Inflammatory macrophage (primary cell): ENCODE measurements around the gene AKR7A2.

Experiments used
- DNase-seq, 2 donors: peaks; one replicate each; pipeline ENCODE4 v3.0.0-alpha.2; 2020 to 2022
- total RNA-seq, 18 experiments: gene quantifications; one replicate each; lab custom pipeline; 2026; ENCODE audit warnings: mixed read lengths in 6 of 18, inconsistent platforms in 2 of 18; lab: John Stamatoyannopoulos, UW

The AKR7A2 gene
- 29.9 to 136 (median 66.8) reads per million in 18 experiments for total RNA-seq

DNA sequence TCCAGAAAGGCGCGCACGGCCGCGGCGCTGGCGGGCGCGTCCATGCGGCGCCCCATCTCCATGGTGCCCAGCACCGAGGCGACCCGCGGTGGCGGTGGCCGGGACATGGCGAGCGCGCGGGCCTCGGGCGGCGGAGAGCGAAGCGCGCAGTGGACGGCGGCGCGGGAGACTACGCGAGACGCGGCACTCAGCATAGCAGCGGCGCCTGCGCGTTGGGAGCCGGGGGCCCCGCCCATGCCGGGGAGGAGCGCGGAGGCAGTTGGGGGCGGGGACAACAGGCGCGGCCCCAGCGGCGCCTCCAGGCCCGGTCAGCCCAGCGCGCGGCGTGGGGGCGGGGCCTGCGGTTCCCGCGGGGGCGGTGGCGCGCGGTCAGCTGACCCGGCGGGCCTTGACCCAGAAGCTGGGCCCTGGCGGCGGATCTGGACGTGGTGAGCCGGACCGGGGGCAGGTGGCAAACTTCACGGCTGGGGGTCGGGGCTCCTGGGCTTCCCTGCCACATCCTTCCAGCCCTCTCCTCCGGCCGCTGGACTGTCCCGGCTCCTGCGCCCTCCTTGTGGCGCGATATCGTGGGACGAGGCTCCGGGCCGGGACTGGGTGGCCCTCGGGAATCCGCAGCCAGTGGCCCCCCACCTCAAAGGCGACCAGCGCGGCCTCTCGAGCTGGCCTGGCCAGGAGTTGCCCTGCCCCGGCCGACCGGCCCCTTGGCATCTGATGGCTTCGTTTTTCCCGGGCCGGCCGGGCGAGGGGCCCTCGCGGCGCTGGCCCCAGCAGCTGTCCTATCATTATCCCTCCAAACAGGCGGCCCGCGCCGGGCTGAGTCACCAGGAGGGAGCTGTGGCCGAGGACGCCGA, at the start of gene AKR7A2, which contains the start of gene SLC66A1:
TSS of gene AKR7A2 (minus strand) at position 214 of the 851 bp plus-strand sequence. CDS start at position 194, 20 bp downstream.
TSS of gene SLC66A1 (plus strand) at position 396 of the 851 bp plus-strand sequence. CDS start 5,352 bp downstream, outside the sequence.
- peak; percentile 97 to 98 for DNase-seq

DNA sequence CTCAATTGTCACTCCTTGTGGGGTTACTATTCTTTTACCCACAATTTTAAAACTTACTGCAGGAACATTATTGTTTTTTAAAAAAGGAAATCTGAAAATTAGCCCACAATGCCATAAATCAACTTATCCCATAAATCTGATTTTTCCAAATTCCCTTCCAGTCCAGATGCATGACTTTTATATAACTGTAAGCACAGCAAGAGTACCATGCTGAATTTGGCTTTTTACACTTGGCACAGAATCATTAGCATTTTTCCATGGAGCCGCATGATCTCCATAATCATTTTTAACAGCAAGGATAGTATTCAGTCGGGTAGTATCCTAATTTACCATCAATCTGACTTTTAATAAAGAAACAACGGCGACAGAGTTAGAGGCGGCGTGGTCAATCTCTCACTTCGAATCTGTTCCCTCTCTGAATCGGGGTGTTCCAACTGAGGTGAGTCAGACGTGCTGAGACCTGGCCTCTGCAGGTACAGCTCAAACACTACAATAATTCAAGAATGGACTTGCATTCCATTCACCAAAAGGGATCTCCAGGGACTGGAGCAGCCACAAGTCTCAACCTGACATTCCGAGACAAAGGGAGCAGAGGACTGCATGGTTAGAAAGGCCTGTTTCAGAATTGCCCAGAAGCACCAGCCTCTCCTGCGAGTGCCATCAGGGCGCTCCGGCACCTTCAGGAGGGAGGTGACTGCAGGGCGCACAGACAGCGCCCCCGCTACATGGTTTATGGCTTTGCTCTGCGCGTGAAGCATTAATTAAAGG, 49.1 kb upstream of the AKR7A2 start:
- DNase-seq, result no peak

DNA sequence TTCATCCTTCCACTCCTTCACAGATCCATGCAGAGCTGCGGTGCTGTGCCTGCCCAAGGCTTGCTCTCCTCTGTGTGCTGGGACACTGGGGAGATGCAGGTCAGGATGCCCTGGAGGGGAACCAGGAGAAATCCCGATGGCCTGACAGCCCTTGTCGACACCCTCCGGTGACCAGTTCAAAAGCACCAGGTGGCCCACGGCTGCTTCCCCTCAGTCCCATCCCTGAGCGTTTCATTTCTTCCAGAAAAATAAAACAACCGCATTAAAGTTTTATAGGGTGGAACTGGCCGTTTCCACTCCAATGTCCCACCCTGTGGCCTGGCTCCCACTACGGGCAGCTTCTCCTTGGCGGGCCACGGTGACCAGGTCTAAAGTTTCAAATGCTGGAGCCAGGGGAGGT, 48.5 kb upstream of the AKR7A2 start:
- no peak for DNase-seq

DNA sequence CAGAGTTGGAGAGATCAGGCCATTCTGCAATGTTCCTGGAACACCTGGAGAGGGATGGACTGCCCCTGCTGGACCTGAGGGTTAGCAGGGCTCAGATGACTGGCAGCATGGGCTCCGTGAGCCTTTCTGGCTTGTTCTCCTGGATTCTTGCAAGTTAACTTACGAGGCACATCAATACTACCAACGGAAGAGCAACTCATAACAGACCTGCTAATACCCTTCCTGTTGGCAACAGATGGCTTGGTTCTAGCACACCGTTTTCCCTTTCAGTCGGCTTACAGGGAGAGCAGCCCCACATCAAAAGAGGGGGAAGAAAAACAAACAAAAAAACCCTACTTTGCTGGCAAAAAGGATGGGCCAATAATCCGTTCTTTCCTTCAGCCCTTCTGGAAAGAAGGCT, 48.1 kb upstream of the AKR7A2 start:
- no peak for DNase-seq

DNA sequence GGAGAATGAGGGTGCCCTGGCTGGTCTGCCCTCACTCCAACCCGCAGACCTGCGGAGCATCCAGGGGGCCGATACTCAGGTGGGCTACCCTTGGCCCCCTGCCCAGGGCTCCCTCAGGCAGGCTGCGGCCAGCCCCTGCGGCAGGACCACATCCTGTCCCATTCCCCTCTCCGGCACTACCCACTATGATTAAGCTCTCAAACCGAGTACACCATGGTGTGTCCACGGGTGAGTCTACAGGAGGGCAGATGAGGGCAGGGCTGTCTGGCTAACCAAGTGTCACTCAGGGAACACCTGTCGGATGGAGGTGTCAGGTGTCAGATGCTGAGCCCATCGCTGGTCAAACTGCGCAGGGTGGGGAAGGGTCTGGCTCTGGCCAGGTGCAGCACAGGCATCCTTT, 47.4 kb upstream of the AKR7A2 start:
- DNase-seq, result no peak

DNA sequence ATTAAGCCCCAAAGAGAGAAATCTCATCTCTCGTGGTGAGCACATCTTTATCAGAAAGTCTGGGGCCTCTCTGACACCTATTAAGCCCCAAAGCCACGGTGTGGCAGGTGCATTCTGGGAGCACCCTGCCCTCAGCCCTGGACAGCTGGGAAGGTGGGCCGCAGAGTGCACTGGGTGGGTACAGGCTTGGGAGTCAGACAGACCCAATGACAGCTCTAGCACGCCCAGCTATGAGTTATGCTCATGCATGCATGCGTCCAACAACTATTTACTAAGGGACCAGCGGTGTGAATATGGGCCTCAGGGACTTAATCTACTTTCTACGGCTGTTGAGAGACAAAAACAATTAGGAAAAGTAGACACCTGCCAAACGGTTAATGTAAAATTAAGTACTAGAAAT, 46.8 kb upstream of the AKR7A2 start:
- DNase-seq, result no peak

DNA sequence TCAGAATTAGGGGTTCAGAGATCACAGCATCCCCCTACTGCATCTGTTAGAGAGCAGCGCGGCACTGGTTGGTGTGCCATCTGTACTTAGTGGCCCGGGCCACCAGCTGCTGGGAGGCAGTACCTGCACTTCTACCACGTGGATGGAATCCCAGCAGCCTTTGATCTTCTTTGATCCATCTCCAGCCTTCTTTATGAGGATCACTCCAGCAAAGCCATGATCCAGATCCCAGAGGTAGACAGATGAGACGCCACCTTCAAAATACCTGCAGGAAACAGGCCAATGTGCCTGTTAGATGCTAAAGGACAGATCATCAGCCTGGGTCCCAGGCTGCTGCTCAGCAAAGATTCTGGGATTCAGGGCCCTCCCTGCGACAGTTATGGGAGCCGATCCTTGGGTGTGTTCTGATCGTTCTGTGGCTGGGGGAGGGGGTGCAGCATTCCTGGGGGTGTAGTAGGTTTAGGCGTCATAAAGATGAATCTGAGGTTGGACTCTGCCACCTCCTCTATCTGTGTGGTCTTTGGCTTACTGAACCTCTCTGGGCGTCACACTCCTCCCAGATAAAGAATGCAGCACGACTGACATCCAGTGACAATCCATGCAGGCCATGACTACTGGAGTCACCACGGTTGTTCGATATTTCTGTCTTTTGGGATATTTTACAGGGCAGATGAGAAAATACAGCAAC, 45.5 kb upstream of the AKR7A2 start:
- DNase-seq, result no peak

DNA sequence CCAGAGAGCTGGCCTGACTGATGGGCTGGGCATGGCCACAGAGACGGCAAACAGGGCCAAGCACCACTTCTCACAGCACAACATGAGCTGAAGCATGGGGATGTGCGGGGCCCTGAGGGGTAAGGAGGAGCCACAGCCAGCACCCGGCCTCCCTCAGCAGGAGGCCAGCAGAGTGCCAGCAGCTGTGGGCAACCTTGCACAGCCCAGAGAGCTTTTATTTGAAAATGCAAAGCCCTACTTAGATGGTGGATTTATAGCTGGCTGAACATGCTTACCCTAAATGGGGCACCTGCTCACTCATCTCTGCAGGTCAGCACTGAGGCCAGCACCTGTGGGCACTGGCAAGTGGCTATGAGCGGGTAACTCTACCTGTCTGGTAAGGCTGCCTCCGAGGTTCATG, 44.3 kb upstream of the AKR7A2 start:
- no peak for DNase-seq

DNA sequence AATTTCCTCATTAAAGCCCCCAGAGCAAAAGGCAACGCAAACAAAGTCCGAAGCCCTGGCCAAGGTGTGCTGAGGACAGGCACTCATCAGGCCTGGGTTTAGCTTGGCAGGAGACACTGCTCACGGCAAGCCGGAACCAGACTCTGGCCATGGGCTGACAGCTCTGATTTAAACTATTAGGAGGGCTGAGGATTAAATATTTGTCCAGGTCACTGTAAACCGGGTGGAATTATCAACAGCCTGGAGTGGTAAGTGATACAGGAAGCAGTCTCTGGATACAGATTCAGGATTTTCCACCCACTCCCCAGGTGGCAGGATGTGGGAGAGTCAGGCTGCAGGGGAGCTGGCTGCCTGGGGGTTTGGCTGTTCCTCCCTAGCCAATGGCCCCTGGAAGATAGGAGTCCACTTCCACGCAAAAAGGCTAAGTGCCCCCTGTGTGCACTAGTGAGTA, 42.6 kb upstream of the AKR7A2 start:
- no peak for DNase-seq

DNA sequence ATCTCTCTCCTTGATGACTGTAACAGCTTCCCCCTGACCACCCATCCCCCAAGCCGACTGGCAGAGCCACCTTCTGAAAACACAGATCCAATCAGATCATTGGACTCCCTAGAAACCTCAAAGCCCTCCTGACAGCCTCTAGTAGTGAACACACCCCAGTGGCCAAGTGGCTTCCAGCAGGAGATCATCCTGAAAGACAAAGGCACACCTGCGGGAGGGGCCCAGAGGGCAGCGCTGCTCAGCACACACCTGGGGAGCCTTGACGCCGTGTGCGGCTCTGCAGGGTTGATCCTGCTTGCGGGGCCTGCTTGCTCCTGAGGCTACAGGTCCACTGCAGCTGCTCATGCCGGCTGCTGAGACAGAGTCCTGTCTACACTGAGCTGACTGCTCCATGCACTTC, 41.7 kb upstream of the AKR7A2 start:
- DNase-seq, result no peak

DNA sequence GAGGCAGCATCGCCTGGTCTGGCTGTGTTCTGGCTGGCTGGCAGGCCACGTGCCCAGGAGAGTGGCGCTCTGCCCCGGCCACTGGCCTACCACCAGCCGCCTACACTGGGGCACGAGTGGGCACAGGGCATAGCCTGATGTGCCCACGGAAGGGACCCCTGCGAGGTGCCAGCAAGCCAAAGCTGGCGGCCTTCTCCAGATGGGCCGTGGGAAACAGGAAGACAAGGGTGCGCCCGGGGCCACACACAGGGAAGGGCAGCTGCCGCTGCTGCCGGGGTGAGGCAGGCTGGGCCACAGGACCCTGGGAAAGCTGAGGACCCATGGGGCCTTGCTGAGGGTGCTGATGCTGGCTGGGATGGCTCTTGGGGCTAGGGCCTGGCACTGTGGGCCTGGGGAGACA, 40.9 kb upstream of the AKR7A2 start:
- DNase-seq, result no peak

DNA sequence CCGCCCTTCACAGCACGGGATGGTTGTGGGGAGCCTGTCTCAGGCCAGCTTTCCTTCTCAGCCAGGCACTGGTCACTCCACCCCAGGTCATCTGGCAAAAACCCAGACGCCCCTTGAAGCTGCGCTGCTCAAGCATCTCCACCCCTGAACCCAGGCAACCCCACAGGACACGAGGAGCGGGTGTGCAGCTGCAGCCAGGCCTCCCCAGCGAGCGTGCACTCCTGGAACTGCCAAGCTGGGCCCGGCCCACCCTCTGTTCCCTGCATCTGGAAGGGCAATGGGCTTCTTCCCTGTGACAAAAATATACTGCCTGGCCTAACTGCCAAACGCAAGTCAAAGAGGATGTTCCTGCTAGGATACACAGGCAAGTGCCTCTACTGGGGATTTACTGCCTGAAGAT, 39.9 kb upstream of the AKR7A2 start:
- no peak for DNase-seq

DNA sequence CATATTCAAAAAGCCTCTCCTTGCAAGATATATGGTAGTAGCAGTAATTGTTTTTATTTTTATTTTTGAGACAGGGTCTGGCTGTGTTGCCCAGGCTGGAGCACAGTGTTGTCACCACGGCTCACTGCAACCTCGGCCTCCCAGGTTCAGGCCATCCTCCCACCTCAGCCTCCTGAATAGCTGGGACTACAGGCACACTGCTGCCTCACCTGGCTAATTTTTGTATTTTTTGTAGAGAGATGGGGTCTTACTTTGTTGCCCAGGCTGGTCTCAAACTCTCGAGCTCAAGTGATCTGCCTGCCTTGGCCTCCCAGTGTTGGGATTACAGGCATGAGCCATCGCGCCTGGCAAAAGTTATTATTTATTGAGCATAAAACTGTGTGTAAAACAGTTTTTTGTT, 38.6 kb upstream of the AKR7A2 start:
- DNase-seq, result no peak

DNA sequence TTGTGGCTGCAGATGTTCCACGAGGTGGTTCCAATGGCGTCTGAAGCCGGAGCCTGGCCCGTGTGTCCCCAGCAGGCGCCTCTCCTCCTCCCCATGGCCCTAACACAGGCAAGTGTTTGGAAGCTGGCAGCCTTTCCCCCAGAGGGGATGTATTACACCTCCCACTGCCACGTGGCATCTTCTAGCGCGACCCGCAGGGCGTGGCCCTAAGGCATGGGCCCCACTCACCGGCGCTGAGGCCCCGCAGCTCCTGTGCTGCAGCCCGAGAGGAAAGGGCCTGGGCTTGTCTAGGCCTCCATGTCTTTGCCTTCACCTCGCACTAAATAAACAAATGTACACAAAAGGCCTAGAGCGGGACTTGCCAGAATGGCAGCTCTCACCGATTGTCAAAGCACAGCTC, 38.1 kb upstream of the AKR7A2 start:
- DNase-seq, result no peak

DNA sequence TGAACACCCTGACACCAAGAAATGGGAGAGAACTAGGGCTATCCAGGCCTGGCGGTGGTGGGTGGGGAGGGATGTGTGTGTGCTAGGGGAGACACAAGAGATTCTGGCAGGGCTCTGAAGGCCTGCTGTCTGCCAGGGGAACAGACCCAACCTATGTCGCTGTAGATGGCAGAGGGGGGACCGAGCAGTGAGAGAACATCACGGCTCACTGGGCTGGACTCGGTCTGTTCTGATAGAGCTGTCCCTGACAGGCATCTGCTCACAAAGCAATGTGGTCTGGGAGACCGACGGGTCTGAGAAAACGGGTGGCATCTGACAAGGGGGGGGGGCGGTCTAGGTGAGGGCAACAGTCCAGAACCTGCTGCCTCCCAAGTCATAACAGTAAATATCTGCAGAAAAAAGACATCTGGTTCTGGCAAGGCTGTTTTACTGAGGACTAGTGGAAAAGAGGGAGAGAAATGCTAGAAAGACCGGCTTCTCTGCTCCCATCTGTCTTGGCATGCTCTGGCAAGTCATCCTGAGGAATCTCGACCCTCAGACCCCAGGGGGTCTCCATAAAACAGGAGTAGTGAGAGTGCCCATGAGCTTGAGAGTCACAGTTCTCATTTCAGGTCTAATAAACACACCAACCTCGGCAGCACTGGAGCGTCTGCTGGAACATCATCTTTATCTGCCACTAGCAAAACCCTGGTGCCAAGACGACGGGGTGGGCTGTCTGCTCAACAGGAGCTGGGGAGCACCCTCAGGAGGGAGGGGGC, 36.7 kb upstream of the AKR7A2 start:
- DNase-seq, result no peak

DNA sequence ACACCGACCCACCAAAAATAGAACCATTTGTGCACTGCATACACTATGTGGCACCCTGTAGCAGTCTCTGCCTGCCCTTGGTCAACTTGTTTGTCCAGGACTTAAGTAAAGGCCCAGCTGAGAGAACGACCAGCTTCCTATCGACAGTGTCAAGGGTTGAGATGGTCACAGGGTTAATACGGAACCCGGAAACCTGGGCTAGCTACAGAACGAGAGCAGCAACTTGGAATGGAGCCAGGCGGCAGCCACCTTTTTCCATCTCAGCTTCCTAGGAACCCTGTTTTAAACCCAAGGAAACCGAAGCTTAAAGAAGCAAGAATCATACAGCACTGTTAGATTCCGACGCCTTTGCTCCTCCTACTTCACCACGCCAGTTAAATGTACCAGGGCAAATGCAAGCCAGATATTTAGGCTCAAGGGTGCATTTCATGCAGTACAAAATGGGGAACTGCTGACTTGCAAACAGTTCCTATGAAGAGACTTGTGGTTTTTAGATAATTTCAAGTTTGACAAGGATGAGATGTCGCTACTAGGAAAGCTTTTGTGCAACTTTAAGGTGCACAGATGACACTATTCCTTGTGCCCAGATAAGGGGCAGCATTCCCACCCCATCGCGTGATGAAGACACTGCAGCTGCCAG, 35.7 kb upstream of the AKR7A2 start:
- DNase-seq, result peak; percentile 53 to 63

DNA sequence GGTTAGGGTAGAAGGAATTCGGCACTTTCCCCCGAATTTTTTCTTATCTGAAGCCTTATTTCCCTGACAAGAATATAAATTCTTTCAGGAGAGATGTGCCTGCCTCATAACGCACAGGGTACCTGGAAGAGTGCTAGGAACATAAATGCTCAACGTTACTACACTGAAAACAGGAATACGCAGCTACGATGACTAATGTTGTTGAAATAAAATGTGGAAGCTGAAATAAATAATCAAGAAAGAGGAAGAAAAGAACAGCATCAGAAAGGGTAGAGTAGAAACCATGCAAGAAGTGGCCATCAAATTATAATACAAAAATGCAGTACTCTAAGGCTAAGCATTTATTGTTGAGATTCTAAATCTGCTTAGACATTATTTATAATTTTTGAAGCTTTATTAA, 34.1 kb upstream of the AKR7A2 start:
- peak; percentile 34 to 65 for DNase-seq

DNA sequence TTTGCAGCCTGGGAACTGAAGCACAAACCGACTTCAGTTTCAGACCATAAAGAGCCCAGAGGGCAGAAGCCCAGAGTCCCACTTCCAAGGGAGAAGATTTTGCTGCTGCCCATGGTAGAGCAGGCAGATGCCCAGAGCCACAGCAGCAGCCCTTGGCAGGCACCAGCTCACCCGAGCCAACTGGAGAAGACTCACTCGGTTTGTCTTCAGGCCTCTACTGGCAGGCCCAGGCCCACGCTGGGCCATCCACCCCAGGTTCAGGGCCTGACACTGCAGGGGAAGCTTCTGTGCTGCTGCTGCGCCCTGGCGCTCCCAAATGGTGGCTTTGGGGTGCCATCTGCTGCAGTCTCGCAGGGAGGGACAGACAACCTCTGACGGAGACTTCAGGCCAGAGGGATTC, 33.4 kb upstream of the AKR7A2 start:
- DNase-seq, result no peak

DNA sequence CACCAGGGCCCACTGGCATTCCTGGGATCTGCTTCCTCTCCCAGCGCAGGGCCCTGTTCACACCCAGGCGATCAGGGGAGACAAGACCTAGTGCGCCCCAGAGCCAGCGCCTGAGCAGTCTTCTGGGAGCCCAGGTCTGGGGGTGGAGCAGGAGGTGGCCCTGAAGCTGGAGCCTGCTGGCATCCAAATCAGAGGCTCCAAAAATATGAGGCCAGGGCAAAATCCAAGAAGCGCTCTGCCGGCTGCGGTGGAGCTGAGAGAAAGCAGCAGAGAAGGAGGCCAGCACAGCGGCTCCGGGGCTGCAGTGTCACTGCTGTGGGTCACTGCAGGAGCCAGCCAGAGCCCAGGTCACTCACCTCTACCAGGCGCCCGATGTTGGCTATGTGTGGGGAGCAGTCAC, 32.9 kb upstream of the AKR7A2 start:
- DNase-seq, result no peak

DNA sequence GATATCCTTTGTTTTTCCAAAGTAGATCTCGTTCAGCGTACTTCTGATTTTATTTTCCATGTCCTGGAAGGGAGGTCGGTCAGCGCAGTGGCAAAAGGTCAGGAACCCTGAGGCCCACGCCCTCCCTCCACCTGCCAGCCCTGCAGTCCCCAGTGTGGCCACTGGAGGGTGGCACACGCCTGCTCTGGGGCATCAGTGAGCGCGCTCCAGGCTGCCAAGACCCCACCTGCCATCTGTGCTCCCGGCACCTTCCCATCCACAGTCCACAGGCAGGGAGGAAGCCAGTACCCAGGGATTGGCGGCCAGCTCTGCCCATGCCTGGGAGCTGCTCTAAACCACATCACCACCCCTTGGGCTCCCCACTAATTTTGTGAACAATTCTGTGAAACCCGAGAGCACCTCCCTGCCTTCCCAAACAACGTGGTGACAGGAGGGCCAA, 32.4 kb upstream of the AKR7A2 start:
- peak in 1 of 2 donors; percentile 21 for DNase-seq

DNA sequence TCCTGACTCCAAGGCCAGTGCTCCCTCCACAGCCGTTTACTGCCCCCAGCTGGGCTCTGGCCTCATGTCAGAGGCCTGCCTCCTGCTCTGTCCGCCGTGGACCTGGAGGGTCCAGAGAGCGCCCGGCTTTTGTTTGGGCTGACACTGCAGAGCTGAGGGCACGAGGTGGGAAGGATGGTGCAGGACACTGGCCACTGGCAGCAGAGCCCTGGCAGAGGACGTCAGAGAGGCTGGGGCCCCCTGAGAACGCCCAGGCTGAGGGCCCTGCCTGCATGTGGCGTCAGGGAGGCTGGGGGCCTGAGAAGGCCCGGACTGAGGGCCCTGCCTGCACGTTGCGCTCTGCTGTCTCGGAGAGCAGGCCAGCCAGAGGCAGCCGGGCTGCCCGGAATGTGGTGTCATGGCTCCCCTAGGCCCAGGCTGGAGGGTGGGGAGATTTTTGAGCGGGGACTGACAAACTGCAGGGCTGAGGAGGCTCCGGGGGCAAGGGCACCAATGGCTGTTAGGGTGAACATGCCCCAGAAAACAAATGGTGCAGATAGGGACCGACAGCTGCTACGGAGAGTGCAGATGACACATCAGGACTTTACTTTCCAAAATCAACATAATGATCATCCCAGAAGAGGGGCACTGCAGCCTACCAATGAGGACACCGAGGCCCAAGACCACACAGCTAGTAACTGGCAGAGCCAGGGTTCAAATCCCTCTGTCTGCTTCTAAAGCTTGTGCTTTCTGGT, 31.8 kb upstream of the AKR7A2 start:
- no peak for DNase-seq
